Measurements from ENCODE around the gene KPNB1. TPM values are rescaled to one million over a fixed set of nuclear protein-coding genes. Genes with fewer than 3 reads are reported as not detected.

The KPNB1 gene
- total and polyA plus RNA-seq, 2 of the 8 experiments (the other 6 are each of a cell fraction or from before 2014, with no cell fraction given) = 171 to 625 TPM

DNA sequence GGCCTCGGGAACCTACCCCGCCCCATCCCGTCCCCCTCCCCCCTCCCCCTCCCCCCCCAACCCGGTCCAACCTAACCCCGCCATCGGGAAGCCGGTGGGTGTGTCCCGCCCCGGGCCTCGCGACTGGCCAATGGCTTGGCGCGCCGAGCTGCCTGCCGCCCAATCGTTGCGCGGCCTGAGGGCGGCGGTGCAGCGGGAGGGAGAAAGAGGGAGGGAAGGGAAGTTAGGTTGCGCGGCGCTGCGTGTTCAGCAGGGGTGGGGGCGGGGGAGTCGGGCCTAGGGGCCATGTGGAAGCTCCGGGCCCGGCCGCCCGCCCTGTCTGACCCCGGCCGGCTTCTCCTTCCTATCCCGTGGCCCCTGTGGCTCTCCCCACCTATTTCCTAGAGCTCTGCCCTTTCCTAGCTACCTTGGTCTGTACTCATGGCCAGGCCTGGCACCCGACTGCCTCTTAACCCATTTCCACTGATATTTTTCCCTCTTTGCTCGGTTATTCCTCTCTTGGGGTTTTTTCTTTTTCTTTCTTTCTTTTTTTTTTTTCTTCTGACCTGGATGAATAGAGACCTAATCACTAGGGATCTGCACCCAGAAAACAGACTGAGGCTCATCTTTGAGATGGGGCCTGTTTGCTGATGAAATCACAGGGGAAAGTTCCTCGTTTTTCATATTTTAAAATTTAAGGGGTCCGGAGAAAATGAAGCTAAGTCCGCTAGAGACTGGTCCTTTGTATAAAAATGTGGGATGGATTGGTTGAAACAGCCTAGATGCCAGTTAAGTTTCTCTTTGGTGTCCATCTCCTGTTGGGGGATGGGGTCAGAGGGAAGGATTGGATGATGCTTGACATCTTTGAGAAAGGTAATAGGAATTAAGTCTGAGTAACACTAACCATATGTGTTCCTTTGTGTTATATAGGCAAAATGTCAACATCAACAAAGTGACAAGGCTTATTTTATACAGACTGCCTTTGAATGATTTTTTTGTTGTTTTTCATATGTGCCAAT lies 1.1 kb downstream of the KPNB1 start:
- POLR2A ChIA-PET (ENCODE audit: partially characterized antibody) = interaction anchor here (0.6 to 46.3 kb wide), 12 partner anchors 8 to 584 kb away, joined by 3 to 1575 read pairs (median 6); partner anchors contain the start of gene TBKBP1
- H3K14ac ChIP-seq (ENCODE audit: insufficient read length) = no peak overlapping the region
- 1% methylated on average over 12 of the region's 39 CpGs; no CpG with 5 or more reads in 1 of the 2 experiments for WGBS, 2 experiments (ENCODE audit: extremely low coverage in 1 of 2, insufficient coverage in 1 of 2, insufficient read length in 1 of 2, insufficient replicate concordance in 2 of 2, low coverage in 1 of 2, low lambda C conversion rate in 2 of 2, missing lambda C conversion rate in 1 of 2)
- no peak overlapping the region for H3K4ac ChIP-seq (replicated peaks; ENCODE audit: insufficient read length, low read depth, low read length)
- H2BK15ac ChIP-seq (ENCODE audit: low read length) = no peak overlapping the region
- H4K8ac ChIP-seq (ENCODE audit: extremely low read depth, insufficient read depth, low read length) = peak overlapping the region; percentile 98; the same call in 1 of the 2 replicates
- peak overlapping the region; percentile 60 to 70 for H3K4me2 ChIP-seq (ENCODE audit: insufficient read depth in 1 of 2, low read depth in 2 of 2, low read length in 2 of 2)
- H3K4me3 ChIP-seq (ENCODE audit: extremely low read depth in 1 of 4, insufficient read depth in 2 of 4, low read depth in 3 of 4, low read length in 4 of 4) = peak overlapping the region; percentile 79 to 99 (median 84)
- no peaks in the 10 kb centered on the region for H3K9me3 ChIP-seq (ENCODE audit: insufficient read depth in 2 of 2, low read depth in 1 of 2, low read length in 1 of 2)
- no peak overlapping the region for H3K23ac ChIP-seq (ENCODE audit: insufficient read length)
- DNase-seq (ENCODE audit: low read depth in 1 of 2, low spot score in 2 of 2) (peak; percentile 87 to 92), FAIRE-seq (no peak)
- peak overlapping the region; percentile 89; the same call in 1 of the 2 replicates for H2BK5ac ChIP-seq (ENCODE audit: low read depth, low read length)
- peaks cover 23 to 48% (median 41%) of the 10 kb centered on the region in 4 experiments for H3K36me3 ChIP-seq (ENCODE audit: control insufficient read depth in 2 of 4, insufficient read depth in 4 of 4, low read length in 3 of 4)
- peaks cover 0 to 6% (median 4%) of the 10 kb centered on the region in 4 experiments; a peak in 5 of 7 replicates for H3K4me1 ChIP-seq (replicated peaks in 1 of 4; ENCODE audit: control insufficient read depth in 3 of 4, insufficient read depth in 4 of 4, low read length in 3 of 4)
- H3K23me2 ChIP-seq (ENCODE audit: low read depth, low read length) = peaks cover 4% of the 10 kb centered on the region
- peaks cover 12 to 19% of the 10 kb centered on the region in 2 experiments for H4K20me1 ChIP-seq (replicated peaks in 1 of 2; ENCODE audit: control insufficient read depth in 1 of 2, insufficient read depth in 2 of 2, low read length in 2 of 2)
- CTCF ChIA-PET (ENCODE audit: partially characterized antibody) = interaction anchor here (0.6 to 4.1 kb wide), 2 partner anchors 13 to 47 kb away, joined by 3 to 22 read pairs; no protein-coding TSS in a partner anchor
- H2AFZ ChIP-seq (ENCODE audit: low read length) = no peak overlapping the region
- H3K27ac ChIP-seq (ENCODE audit: low read depth, low read length) = peak overlapping the region; percentile 60; the same call in 1 of the 2 replicates
- H3K79me2 ChIP-seq (ENCODE audit: control insufficient read depth in 1 of 2, insufficient read depth in 2 of 2, low read length in 2 of 2) = peaks cover 24 to 58% of the 10 kb centered on the region in 2 experiments
- H3K56ac ChIP-seq (replicated peaks; ENCODE audit: insufficient read length, low read depth, low read length) = peak overlapping the region; percentile 18
- no peak overlapping the region for H2BK120ac ChIP-seq (replicated peaks; ENCODE audit: low read depth, low read length)
- peak overlapping the region; percentile 79; the same call in 1 of the 2 replicates for H3K18ac ChIP-seq (ENCODE audit: extremely low read depth, low read length)
- H3K79me1 ChIP-seq (ENCODE audit: low read depth, low read length) = 0 out of 2 replicates have a peak, but pooled peaks cover 2% of the 10 kb centered on the region
- H3K27me3 ChIP-seq (replicated peaks in 1 of 4; ENCODE audit: control insufficient read depth in 3 of 4, extremely low read depth in 1 of 4, insufficient read depth in 3 of 4, low read length in 3 of 4) = no peaks in the 10 kb centered on the region
- peak overlapping the region; percentile 73 to 95 (median 91) for H3K9ac ChIP-seq (replicated peaks in 1 of 4; ENCODE audit: extremely low read depth in 1 of 4, low read depth in 3 of 4, low read length in 3 of 4)
- no peak overlapping the region for H2AK5ac ChIP-seq (ENCODE audit: low read depth, low read length)
- no peak overlapping the region for H2BK12ac ChIP-seq (ENCODE audit: low read depth, low read length)
- H2BK20ac ChIP-seq (ENCODE audit: low read length) = no peak overlapping the region
- no peak overlapping the region for H4K91ac ChIP-seq (replicated peaks; ENCODE audit: insufficient read length, low read length)
- H4K5ac ChIP-seq (ENCODE audit: insufficient read length, low read depth, low read length) = peak overlapping the region; percentile 49
- no peak for TF ChIP-seq SRF (IDR thresholded peaks at IDR 0.05; ENCODE audit: low read depth, low read length)
- TF ChIP-seq, protein P1, sequence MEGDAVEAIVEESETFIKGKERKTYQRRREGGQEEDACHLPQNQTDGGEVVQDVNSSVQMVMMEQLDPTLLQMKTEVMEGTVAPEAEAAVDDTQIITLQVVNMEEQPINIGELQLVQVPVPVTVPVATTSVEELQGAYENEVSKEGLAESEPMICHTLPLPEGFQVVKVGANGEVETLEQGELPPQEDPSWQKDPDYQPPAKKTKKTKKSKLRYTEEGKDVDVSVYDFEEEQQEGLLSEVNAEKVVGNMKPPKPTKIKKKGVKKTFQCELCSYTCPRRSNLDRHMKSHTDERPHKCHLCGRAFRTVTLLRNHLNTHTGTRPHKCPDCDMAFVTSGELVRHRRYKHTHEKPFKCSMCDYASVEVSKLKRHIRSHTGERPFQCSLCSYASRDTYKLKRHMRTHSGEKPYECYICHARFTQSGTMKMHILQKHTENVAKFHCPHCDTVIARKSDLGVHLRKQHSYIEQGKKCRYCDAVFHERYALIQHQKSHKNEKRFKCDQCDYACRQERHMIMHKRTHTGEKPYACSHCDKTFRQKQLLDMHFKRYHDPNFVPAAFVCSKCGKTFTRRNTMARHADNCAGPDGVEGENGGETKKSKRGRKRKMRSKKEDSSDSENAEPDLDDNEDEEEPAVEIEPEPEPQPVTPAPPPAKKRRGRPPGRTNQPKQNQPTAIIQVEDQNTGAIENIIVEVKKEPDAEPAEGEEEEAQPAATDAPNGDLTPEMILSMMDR (IDR thresholded peaks at IDR 0.05; ENCODE audit: control extremely low read depth in 1 of 3, insufficient read depth in 1 of 3, low read depth in 1 of 3, low read length in 3 of 3) = no peak
- TF ChIP-seq SIN3A (conservative IDR thresholded peaks at IDR 0.05 in 1 of 2, IDR thresholded peaks at IDR 0.05 in 1 of 2; ENCODE audit: low read depth in 1 of 2, low read length in 2 of 2) = peak in 1 of 2 experiments; percentile 83; a peak in 2 of 4 replicates
- TF ChIP-seq HDAC2 (IDR thresholded peaks at IDR 0.05; ENCODE audit: borderline replicate concordance in 1 of 2, low read depth in 2 of 2, low read length in 2 of 2) = no peak
- TF ChIP-seq TCF12 (IDR thresholded peaks at IDR 0.05; ENCODE audit: low read depth, low read length) = no peak
- TF ChIP-seq TAF7 (optimal IDR thresholded peaks at IDR 0.05; ENCODE audit: borderline replicate concordance, low read depth, low read length) = no peak
